ENCODE measurements around the gene TAP2.

TAP2 gene

GRCh38 chr6:32838114-32838958 is at the start of gene TAP2:
Gene TAP2 (minus strand): TSS chr6:32838739. CDS start chr6:32838233, 506 bp downstream.
- Histone ChIP-seq H3K4me3 (ENCODE audit: low read depth, low read length, poor library complexity, severe bottlenecking) (peak within 1 kb of the TSS; percentile 89), H2AFZ (ENCODE audit: low read length) (no peak within 1 kb of the TSS), H4K20me1 (ENCODE audit: insufficient read depth, low read length) (no peaks in the 10 kb centered on the region), H3K27ac (ENCODE audit: low read depth, low read length, poor library complexity, severe bottlenecking) (peak within 1 kb of the TSS; percentile 64), H3K36me3 (ENCODE audit: insufficient read depth, low read length) (peaks cover 72% of the 10 kb centered on the region), H3F3A (ENCODE audit: insufficient read depth, low read length) (no peaks in the 10 kb centered on the region), H3K9me2 (ENCODE audit: low read depth, low read length) (no peaks in the 10 kb centered on the region), H3K79me2 (ENCODE audit: insufficient read depth, low read length) (peaks cover 13% of the 10 kb centered on the region), H3K9ac (ENCODE audit: low read length) (peak within 1 kb of the TSS; percentile 92), H3K4me2 (ENCODE audit: low read length) (peak within 1 kb of the TSS; percentile 95), H3K4me1 (ENCODE audit: insufficient read depth, low read length, severe bottlenecking) (peaks cover 44% of the 10 kb centered on the region), H3K9me3 (ENCODE audit: low read length) (no peaks in the 10 kb centered on the region), H3K27me3 (ENCODE audit: insufficient read depth, low read length) (no peaks in the 10 kb centered on the region)
- TF ChIP-seq EZH2 (IDR thresholded peaks at IDR 0.05; ENCODE audit: borderline replicate concordance, low read length): no peak
- peak; percentile 91 for TF ChIP-seq CTCF (IDR thresholded peaks at IDR 0.05; ENCODE audit: low read length)

- Histone ChIP-seq H3K4me1 (ENCODE audit: insufficient read depth, low read length, severe bottlenecking) (peaks cover 41% of the 10 kb centered on the region), H2AFZ (ENCODE audit: low read length) (0 out of 2 replicates have a peak overlapping the region, but pooled peaks have one; percentile 38), H3K27ac (ENCODE audit: low read depth, low read length, poor library complexity, severe bottlenecking) (peak overlapping the region; percentile 13), H3F3A (ENCODE audit: insufficient read depth, low read length) (no peaks in the 10 kb centered on the region), H3K4me3 (ENCODE audit: low read depth, low read length, poor library complexity, severe bottlenecking) (no peak overlapping the region), H3K4me2 (ENCODE audit: low read length) (no peak overlapping the region), H4K20me1 (ENCODE audit: insufficient read depth, low read length) (no peaks in the 10 kb centered on the region), H3K9me2 (ENCODE audit: low read depth, low read length) (no peaks in the 10 kb centered on the region), H3K27me3 (ENCODE audit: insufficient read depth, low read length) (no peaks in the 10 kb centered on the region), H3K79me2 (ENCODE audit: insufficient read depth, low read length) (no peaks in the 10 kb centered on the region), H3K9ac (ENCODE audit: low read length) (no peak overlapping the region), H3K9me3 (ENCODE audit: low read length) (no peaks in the 10 kb centered on the region), H3K36me3 (ENCODE audit: insufficient read depth, low read length) (no peaks in the 10 kb centered on the region)
- TF ChIP-seq EZH2 (IDR thresholded peaks at IDR 0.05; ENCODE audit: borderline replicate concordance, low read length): no peak
- no peak for TF ChIP-seq CTCF (IDR thresholded peaks at IDR 0.05; ENCODE audit: low read length)
Measured at GRCh38 chr6:32887616-32888015, 49.1 kb upstream of the TAP2 start.

GRCh38 chr6:32886681-32887383 is 48.3 kb upstream of the TAP2 start:
- peaks cover 35% of the 10 kb centered on the region for H3K4me1 ChIP-seq (ENCODE audit: insufficient read depth, low read length, severe bottlenecking)
- H3K9me2 ChIP-seq (ENCODE audit: low read depth, low read length): no peaks in the 10 kb centered on the region
- no peak overlapping the region for H2AFZ ChIP-seq (ENCODE audit: low read length)
- H3K27me3 ChIP-seq (ENCODE audit: insufficient read depth, low read length): no peaks in the 10 kb centered on the region
- no peaks in the 10 kb centered on the region for H3K36me3 ChIP-seq (ENCODE audit: insufficient read depth, low read length)
- no peaks in the 10 kb centered on the region for H3F3A ChIP-seq (ENCODE audit: insufficient read depth, low read length)
- no peak overlapping the region for H3K4me2 ChIP-seq (ENCODE audit: low read length)
- no peaks in the 10 kb centered on the region for H3K9me3 ChIP-seq (ENCODE audit: low read length)
- no peak for TF ChIP-seq CTCF (IDR thresholded peaks at IDR 0.05; ENCODE audit: low read length)
- TF ChIP-seq EZH2 (IDR thresholded peaks at IDR 0.05; ENCODE audit: borderline replicate concordance, low read length): no peak
- no peaks in the 10 kb centered on the region for H3K79me2 ChIP-seq (ENCODE audit: insufficient read depth, low read length)
- H4K20me1 ChIP-seq (ENCODE audit: insufficient read depth, low read length): no peaks in the 10 kb centered on the region
- H3K4me3 ChIP-seq (ENCODE audit: low read depth, low read length, poor library complexity, severe bottlenecking): no peak overlapping the region
- no peak overlapping the region for H3K9ac ChIP-seq (ENCODE audit: low read length)
- no peak overlapping the region for H3K27ac ChIP-seq (ENCODE audit: low read depth, low read length, poor library complexity, severe bottlenecking)

Data from OCI-LY1 (cell line).